Parathyroid adenoma (tissue), 2 donors: ENCODE measurements around the gene IGF2BP2.

Experiments
- H2AFZ ChIP-seq: fragments of 300-600 bp; sonication (generic); one replicate; pipeline ENCODE4 v1.7.0; 2017; ENCODE audit warnings: antibody characterized with exemption, mild to moderate bottlenecking
- H3K27ac ChIP-seq: fragments of 300-600 bp; sonication (generic); one replicate; pipeline ENCODE4 v1.7.0; 2017
- H3K27me3 ChIP-seq: fragments of 300-600 bp; sonication (generic); one replicate; pipeline ENCODE4 v1.7.0; 2017; ENCODE audit warnings: low read length; ENCODE audit not compliant: control insufficient read depth, insufficient read depth
- H3K36me3 ChIP-seq: fragments of 300-600 bp; sonication (generic); one replicate; pipeline ENCODE4 v1.7.0; 2017; ENCODE audit warnings: low read length; ENCODE audit not compliant: control insufficient read depth, insufficient read depth
- H3K4me1 ChIP-seq: fragments of 300-600 bp; sonication (generic); one replicate; pipeline ENCODE4 v1.7.0; 2017; ENCODE audit warnings: control low read depth
- H3K4me2 ChIP-seq: fragments of 300-600 bp; sonication (generic); one replicate; pipeline ENCODE4 v1.7.0; 2017; ENCODE audit warnings: low read length
- H3K4me3 ChIP-seq: fragments of 300-600 bp; sonication (generic); one replicate; pipeline ENCODE4 v1.7.0; 2017; ENCODE audit warnings: low read depth, low read length
- H3K79me2 ChIP-seq: fragments of 300-600 bp; sonication (generic); one replicate; pipeline ENCODE4 v1.7.0; 2017; ENCODE audit warnings: control low read depth
- H3K9ac ChIP-seq: fragments of 300-600 bp; sonication (generic); one replicate; pipeline ENCODE4 v1.7.0; 2017; ENCODE audit warnings: mild to moderate bottlenecking
- H3K9me3 ChIP-seq: fragments of 300-600 bp; sonication (generic); one replicate; pipeline ENCODE4 v1.7.0; 2017; ENCODE audit warnings: low read length; ENCODE audit not compliant: control insufficient read depth
- CTCF ChIP-seq: fragments of 300-600 bp; sonication (generic); IDR thresholded peaks from one replicate; pipeline ENCODE4 v1.7.0; 2017; ENCODE audit warnings: antibody characterized with exemption, mild to moderate bottlenecking
- donor health status: primary hyperparathyroidism.

The IGF2BP2 gene

GRCh38 chr3:185753354-185753753 is 71.5 kb downstream of the IGF2BP2 start:
- H3K9ac ChIP-seq = no peak overlapping the region
- H3K4me1 ChIP-seq = no peaks in the 10 kb centered on the region
- no peak overlapping the region for H3K27ac ChIP-seq
- H3K9me3 ChIP-seq = no peaks in the 10 kb centered on the region
- H3K4me2 ChIP-seq = no peak overlapping the region
- no peaks in the 10 kb centered on the region for H3K36me3 ChIP-seq
- TF ChIP-seq CTCF = no peak
- H3K4me3 ChIP-seq = no peak overlapping the region
- no peak overlapping the region for H2AFZ ChIP-seq
- H3K27me3 ChIP-seq = no peaks in the 10 kb centered on the region
- peaks cover 8% of the 10 kb centered on the region for H3K79me2 ChIP-seq

GRCh38 chr3:185750702-185751101 is 74.1 kb downstream of the IGF2BP2 start:
- no peak overlapping the region for H3K4me3 ChIP-seq
- H2AFZ ChIP-seq = no peak overlapping the region
- H3K27me3 ChIP-seq = no peaks in the 10 kb centered on the region
- no peak overlapping the region for H3K4me2 ChIP-seq
- H3K4me1 ChIP-seq = no peaks in the 10 kb centered on the region
- H3K79me2 ChIP-seq = peaks cover 6% of the 10 kb centered on the region
- no peak for TF ChIP-seq CTCF
- H3K27ac ChIP-seq = no peak overlapping the region
- no peaks in the 10 kb centered on the region for H3K36me3 ChIP-seq
- no peak overlapping the region for H3K9ac ChIP-seq
- no peaks in the 10 kb centered on the region for H3K9me3 ChIP-seq

GRCh38 chr3:185750015-185750414 is 74.8 kb downstream of the IGF2BP2 start:
- H3K4me2 ChIP-seq = no peak overlapping the region
- no peak overlapping the region for H3K9ac ChIP-seq
- H3K27ac ChIP-seq = no peak overlapping the region
- H3K27me3 ChIP-seq = no peaks in the 10 kb centered on the region
- peaks cover 1% of the 10 kb centered on the region for H3K79me2 ChIP-seq
- no peaks in the 10 kb centered on the region for H3K36me3 ChIP-seq
- H3K4me3 ChIP-seq = no peak overlapping the region
- H3K9me3 ChIP-seq = no peaks in the 10 kb centered on the region
- no peak overlapping the region for H2AFZ ChIP-seq
- no peak for TF ChIP-seq CTCF
- H3K4me1 ChIP-seq = peaks cover under 1% of the 10 kb centered on the region

- H2AFZ ChIP-seq = no peak overlapping the region
- H3K79me2 ChIP-seq = peaks cover 2% of the 10 kb centered on the region
- no peak overlapping the region for H3K4me2 ChIP-seq
- H3K36me3 ChIP-seq = no peaks in the 10 kb centered on the region
- no peak for TF ChIP-seq CTCF
- H3K4me1 ChIP-seq = peaks cover 2% of the 10 kb centered on the region
- H3K27me3 ChIP-seq = no peaks in the 10 kb centered on the region
- no peak overlapping the region for H3K27ac ChIP-seq
- no peak overlapping the region for H3K9ac ChIP-seq
- H3K4me3 ChIP-seq = no peak overlapping the region
- H3K9me3 ChIP-seq = no peaks in the 10 kb centered on the region
Measured at GRCh38 chr3:185746470-185746869, 78.4 kb downstream of the IGF2BP2 start.

- Histone ChIP-seq H3K27ac (no peak overlapping the region), H3K4me3 (no peak overlapping the region), H3K27me3 (no peaks in the 10 kb centered on the region), H3K9me3 (no peaks in the 10 kb centered on the region), H3K9ac (no peak overlapping the region), H3K79me2 (peaks cover 2% of the 10 kb centered on the region), H3K4me1 (peaks cover 2% of the 10 kb centered on the region), H3K4me2 (no peak overlapping the region), H3K36me3 (no peaks in the 10 kb centered on the region), H2AFZ (no peak overlapping the region)
- no peak for TF ChIP-seq CTCF
Measured at GRCh38 chr3:185744997-185745843, 79.6 kb downstream of the IGF2BP2 start.
